Coronary artery (tissue), 2 donors: ENCODE results near the gene SLC8A2.

ENCODE experiments used
- DNase-seq: peaks from one replicate; pipeline ENCODE4 v3.0.0-alpha.2; 2017; ENCODE audit warnings: low spot score
- H3K27ac ChIP-seq, 2 donors: fragments of 200-600 bp; sonication (generic); one replicate each; pipeline ENCODE4 v1.5.1; 2016 to 2019
- H3K4me3 ChIP-seq: fragments of 200-600 bp; sonication (generic); 2 replicates; pipeline ENCODE4 v1.5.1; 2016; ENCODE audit warnings: mild to moderate bottlenecking, moderate library complexity
- CTCF ChIP-seq: fragments of 200-600 bp; sonication (generic); IDR thresholded peaks from one replicate; pipeline ENCODE4 v1.5.1; 2019; ENCODE audit warnings: antibody characterized with exemption

SLC8A2 gene

GRCh38 chr19:47471733-47472457 lies at the start of gene SLC8A2:
Gene SLC8A2 (minus strand): TSS chr19:47471893. CDS start chr19:47466403, 5,490 bp downstream.
- no peak within 1 kb of the TSS for H3K27ac ChIP-seq
- peak within 1 kb of the TSS; percentile 57 for H3K4me3 ChIP-seq
- DNase-seq, result peak; percentile 84
- no peak for TF ChIP-seq CTCF

- Histone ChIP-seq H3K27ac (no peak overlapping the region), H3K4me3 (no peak overlapping the region)
- no peak for DNase-seq
- TF ChIP-seq CTCF, result no peak
These were observed 49.1 kb upstream of the SLC8A2 start for GRCh38 chr19:47520839-47521238.

GRCh38 chr19:47520343-47520806 lies 48.7 kb upstream of the SLC8A2 start:
- Histone ChIP-seq H3K4me3 (no peak overlapping the region), H3K27ac (no peak overlapping the region)
- no peak for TF ChIP-seq CTCF
- DNase-seq, result no peak

- TF ChIP-seq CTCF, result no peak
- no peak overlapping the region for H3K27ac ChIP-seq
- DNase-seq, result no peak
These were observed 47.2 kb upstream of the SLC8A2 start for GRCh38 chr19:47518854-47519253.

GRCh38 chr19:47518139-47518538 lies 46.4 kb upstream of the SLC8A2 start:
- no peak for TF ChIP-seq CTCF
- Histone ChIP-seq H3K27ac (no peak overlapping the region), H3K4me3 (no peak overlapping the region)
- no peak for DNase-seq

More at GRCh38 chr19:47518854-47519253, 47.2 kb upstream of the SLC8A2 start:
- H3K4me3 ChIP-seq, result no peak overlapping the region

GRCh38 chr19:47514869-47515588 lies 43.3 kb upstream of the SLC8A2 start, which contains the start of gene NAPA:
Gene NAPA (minus strand): TSS chr19:47515063. CDS start chr19:47514940, 123 bp downstream.
- H3K4me3 ChIP-seq, result peak within 1 kb of the TSS; percentile 84
- peak; percentile 100 for DNase-seq
- no peak for TF ChIP-seq CTCF
- H3K27ac ChIP-seq, result peak within 1 kb of the TSS; percentile 89 to 94
